MM.1S (cell line): Measurements from ENCODE around the gene SETD2.

Experiments
- EZH2phosphoT487 ChIP-seq: fragments of 300-600 bp; sonication (generic); IDR thresholded peaks from 2 replicates; pipeline ENCODE4 v1.6.1; 2018; ENCODE audit warnings: antibody characterized with exemption, low read length
- TF ChIP-seq, protein P1 (sequence below): fragments of 300-600 bp; sonication (generic); IDR thresholded peaks from 2 replicates; pipeline ENCODE4 v1.5.1; 2016; ENCODE audit warnings: antibody characterized with exemption, low read length, mixed read lengths

DNA sequence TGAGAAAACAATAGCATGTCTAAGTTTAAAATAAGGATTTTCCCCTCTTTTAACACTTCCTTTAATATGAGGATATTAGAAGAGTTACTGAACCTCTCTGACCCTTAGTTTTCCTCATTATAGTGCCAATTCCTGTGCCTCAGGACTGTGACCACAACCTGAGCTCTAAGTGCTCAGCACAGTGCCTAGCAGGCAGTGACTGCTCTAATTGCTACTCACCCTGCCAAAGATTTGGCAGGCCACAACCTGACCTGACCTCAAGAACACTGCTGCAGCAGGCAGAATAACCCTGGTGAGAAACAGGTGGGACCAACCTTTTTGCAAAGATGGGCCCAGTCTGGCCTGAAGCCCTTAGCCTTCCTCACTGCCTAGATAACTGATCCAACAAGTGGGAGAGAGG, 148.8 kb downstream of the SETD2 start:
- no peak for TF ChIP-seq EZH2phosphoT487
- TF ChIP-seq, protein P1, sequence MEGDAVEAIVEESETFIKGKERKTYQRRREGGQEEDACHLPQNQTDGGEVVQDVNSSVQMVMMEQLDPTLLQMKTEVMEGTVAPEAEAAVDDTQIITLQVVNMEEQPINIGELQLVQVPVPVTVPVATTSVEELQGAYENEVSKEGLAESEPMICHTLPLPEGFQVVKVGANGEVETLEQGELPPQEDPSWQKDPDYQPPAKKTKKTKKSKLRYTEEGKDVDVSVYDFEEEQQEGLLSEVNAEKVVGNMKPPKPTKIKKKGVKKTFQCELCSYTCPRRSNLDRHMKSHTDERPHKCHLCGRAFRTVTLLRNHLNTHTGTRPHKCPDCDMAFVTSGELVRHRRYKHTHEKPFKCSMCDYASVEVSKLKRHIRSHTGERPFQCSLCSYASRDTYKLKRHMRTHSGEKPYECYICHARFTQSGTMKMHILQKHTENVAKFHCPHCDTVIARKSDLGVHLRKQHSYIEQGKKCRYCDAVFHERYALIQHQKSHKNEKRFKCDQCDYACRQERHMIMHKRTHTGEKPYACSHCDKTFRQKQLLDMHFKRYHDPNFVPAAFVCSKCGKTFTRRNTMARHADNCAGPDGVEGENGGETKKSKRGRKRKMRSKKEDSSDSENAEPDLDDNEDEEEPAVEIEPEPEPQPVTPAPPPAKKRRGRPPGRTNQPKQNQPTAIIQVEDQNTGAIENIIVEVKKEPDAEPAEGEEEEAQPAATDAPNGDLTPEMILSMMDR, result no peak
